Measurements from ENCODE around the gene SDHA. TPM values are rescaled to one million over a fixed set of nuclear protein-coding genes. Genes with fewer than 3 reads are reported as not detected.

Gene SDHA
- total and polyA plus RNA-seq, 9 of the 15 experiments (the other 6 are each of a cell fraction or from before 2014, with no cell fraction given), result 82.9 to 191 (median 130) TPM

DNA sequence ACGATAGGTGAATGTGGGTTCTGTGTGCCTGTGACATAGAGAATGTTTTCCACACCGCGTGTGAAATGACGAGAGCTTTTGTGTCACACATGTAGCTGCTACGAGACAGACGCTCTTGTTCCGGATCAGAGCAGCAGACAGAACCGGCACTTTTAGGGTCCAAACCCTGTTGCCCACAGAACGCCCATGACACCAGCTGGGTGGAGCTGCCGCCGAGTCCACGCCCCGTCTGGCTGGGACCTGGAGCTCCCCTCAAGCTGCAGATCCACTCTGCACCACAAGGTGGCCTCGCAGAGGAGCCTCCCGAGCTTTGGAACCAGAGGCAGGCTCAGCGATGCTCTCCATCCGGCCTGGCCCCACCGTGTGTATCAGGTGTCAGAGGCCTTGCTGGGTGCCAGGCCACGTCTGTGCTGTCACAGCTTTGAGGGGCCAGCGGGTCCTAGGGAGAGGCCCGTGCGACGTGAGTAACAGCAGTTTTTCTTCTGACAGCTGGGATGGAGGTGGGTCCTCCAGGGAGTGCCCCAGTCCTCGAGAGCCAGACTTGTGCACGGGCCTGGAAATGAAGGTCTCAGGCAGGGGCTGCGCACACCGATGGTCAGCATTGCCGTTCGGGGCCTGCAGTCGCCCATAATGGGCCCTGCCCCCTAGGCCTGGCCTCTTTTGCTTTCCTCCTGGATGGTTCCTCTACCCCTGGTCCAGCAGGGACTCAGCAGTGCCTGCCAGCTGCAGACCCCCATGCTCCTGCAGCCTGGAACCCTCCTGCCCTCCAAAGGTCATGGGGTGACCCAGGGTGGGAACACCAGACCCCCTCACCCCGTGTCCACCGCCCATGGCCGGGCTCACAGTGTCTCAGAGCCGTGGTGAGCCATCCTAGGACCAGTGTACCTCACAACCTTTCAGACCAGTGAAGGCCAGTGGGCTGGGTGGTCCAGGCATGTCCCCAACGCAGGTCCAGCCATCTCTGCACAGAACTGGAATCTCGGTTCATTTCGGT, 29.3 kb upstream of the SDHA start:
- peak overlapping the region; percentile 77 for H2AFZ ChIP-seq (ENCODE audit: low read depth, low read length)
- no TSS peak for BruUV-seq (replicated peaks)
- peaks cover 32% of the 10 kb centered on the region for H4K20me1 ChIP-seq (replicated peaks; ENCODE audit: control insufficient read depth, insufficient read depth, low read length)
- H3K27ac ChIP-seq (ENCODE audit: extremely low read depth, low read depth, low read length), result no peak overlapping the region
- WGBS (ENCODE audit: insufficient coverage, low coverage, missing lambda C conversion rate), result 6% methylated on average over 37 of the region's 37 CpGs
- no peaks in the 10 kb centered on the region for H3K79me2 ChIP-seq (ENCODE audit: control insufficient read depth, insufficient read depth, low read length)
- DNase-seq (ENCODE audit: extremely low read depth in 1 of 4, low spot score in 3 of 4), result peak; percentile 92 to 97 (median 94)
- H3K9ac ChIP-seq (ENCODE audit: insufficient read depth in 1 of 2, low read depth in 2 of 2, low read length in 2 of 2), result peak overlapping the region in 1 of 2 experiments; percentile 28; a peak in 1 of 4 replicates
- intact Hi-C loops (cut with micrococcal nuclease) (loop anchor here (5.0 kb wide), 1 partner anchor 249 kb away; no protein-coding TSS in a partner anchor), in situ Hi-C loops (cut with MboI) (no loop called here)
- no peaks in the 10 kb centered on the region for H3K36me3 ChIP-seq (ENCODE audit: control insufficient read depth, insufficient read depth, low read length)
- H3K27me3 ChIP-seq (ENCODE audit: control insufficient read depth in 2 of 2, insufficient read depth in 2 of 2, low read length in 2 of 2), result peaks cover 44 to 85% of the 10 kb centered on the region in 2 experiments
- H3K4me3 ChIP-seq, result no peak overlapping the region
- H3K4me2 ChIP-seq (ENCODE audit: insufficient read depth, low read length), result peak overlapping the region; percentile 68
- peaks cover 0 to 61% of the 10 kb centered on the region in 2 experiments; a peak in 2 of 5 replicates for H3K4me1 ChIP-seq (replicated peaks in 1 of 2; ENCODE audit: control insufficient read depth in 2 of 2, insufficient read depth in 2 of 2, low read length in 2 of 2)
- peak; percentile 94 for FAIRE-seq
- ATAC-seq, result peak; percentile 97
- POLR2A ChIA-PET, result interaction anchor here (0.5 to 1.4 kb wide), 8 partner anchors 10 to 206 kb away, joined by 3 to 4 read pairs (median 3); no protein-coding TSS in a partner anchor
- CTCF ChIA-PET (ENCODE audit: low intra/inter-chr PET ratio), result interaction anchor here (0.6 kb wide), 2 partner anchors 1453 to 1456 kb away, joined by 4 read pairs; no protein-coding TSS in a partner anchor
- H3K9me3 ChIP-seq (replicated peaks; ENCODE audit: control insufficient read depth, insufficient read depth, low read depth, low read length), result no peaks in the 10 kb centered on the region
- H3K9me1 ChIP-seq (ENCODE audit: control insufficient read depth, insufficient read depth, low read length), result no peaks in the 10 kb centered on the region
- TF ChIP-seq ZBTB17 (CRISPR knock-in tag; IDR thresholded peaks at IDR 0.05) (0 out of 2 replicates have a peak, but pooled peaks have one; percentile 15), SMAD4 (CRISPR knock-in tag; conservative IDR thresholded peaks at IDR 0.05) (peak; percentile 49; the same call in 1 of the 2 replicates), GABPB1 (CRISPR knock-in tag; IDR thresholded peaks at IDR 0.05) (peak; percentile 33; the same call in 1 of the 2 replicates), MECOM (CRISPR knock-in tag; IDR thresholded peaks at IDR 0.05) (no peak), RBBP5 (IDR thresholded peaks at IDR 0.05; ENCODE audit: borderline replicate concordance, insufficient read depth, low read length, poor library complexity, severe bottlenecking) (peak; percentile 29), XRCC5 (IDR thresholded peaks at IDR 0.05; ENCODE audit: low read depth, low read length) (0 out of 2 replicates have a peak, but pooled peaks have one; percentile 85), ZNF507 (tag; conservative IDR thresholded peaks at IDR 0.05) (no peak), SMC3 (conservative IDR thresholded peaks at IDR 0.05; ENCODE audit: insufficient read depth, low read depth, low read length) (peak; percentile 93), RCOR1 (IDR thresholded peaks at IDR 0.05; ENCODE audit: borderline replicate concordance in 1 of 2, low read depth in 2 of 2, low read length in 2 of 2) (peak in 1 of 2 experiments; percentile 78; a peak in 2 of 4 replicates), RAD21 (CRISPR knock-in tag; conservative IDR thresholded peaks at IDR 0.05 in 1 of 2, IDR thresholded peaks at IDR 0.05 in 1 of 2) (peak; percentile 68 to 82), PCBP2 (IDR thresholded peaks at IDR 0.05; ENCODE audit: low read depth, low read length, poor library complexity, severe bottlenecking) (no peak), WHSC1 (IDR thresholded peaks at IDR 0.05; ENCODE audit: low read length) (no peak), TAF9B (IDR thresholded peaks at IDR 0.05; ENCODE audit: partially characterized antibody) (no peak)
- TF ChIP-seq, protein P1, sequence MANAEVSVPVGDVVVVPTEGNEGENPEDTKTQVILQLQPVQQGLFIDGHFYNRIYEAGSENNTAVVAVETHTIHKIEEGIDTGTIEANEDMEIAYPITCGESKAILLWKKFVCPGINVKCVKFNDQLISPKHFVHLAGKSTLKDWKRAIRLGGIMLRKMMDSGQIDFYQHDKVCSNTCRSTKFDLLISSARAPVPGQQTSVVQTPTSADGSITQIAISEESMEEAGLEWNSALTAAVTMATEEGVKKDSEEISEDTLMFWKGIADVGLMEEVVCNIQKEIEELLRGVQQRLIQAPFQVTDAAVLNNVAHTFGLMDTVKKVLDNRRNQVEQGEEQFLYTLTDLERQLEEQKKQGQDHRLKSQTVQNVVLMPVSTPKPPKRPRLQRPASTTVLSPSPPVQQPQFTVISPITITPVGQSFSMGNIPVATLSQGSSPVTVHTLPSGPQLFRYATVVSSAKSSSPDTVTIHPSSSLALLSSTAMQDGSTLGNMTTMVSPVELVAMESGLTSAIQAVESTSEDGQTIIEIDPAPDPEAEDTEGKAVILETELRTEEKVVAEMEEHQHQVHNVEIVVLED (CRISPR knock-in tag; IDR thresholded peaks at IDR 0.05), result no peak
- TF ChIP-seq, protein P2, sequence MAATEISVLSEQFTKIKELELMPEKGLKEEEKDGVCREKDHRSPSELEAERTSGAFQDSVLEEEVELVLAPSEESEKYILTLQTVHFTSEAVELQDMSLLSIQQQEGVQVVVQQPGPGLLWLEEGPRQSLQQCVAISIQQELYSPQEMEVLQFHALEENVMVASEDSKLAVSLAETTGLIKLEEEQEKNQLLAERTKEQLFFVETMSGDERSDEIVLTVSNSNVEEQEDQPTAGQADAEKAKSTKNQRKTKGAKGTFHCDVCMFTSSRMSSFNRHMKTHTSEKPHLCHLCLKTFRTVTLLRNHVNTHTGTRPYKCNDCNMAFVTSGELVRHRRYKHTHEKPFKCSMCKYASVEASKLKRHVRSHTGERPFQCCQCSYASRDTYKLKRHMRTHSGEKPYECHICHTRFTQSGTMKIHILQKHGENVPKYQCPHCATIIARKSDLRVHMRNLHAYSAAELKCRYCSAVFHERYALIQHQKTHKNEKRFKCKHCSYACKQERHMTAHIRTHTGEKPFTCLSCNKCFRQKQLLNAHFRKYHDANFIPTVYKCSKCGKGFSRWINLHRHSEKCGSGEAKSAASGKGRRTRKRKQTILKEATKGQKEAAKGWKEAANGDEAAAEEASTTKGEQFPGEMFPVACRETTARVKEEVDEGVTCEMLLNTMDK (IDR thresholded peaks at IDR 0.05; ENCODE audit: borderline replicate concordance, insufficient read depth, low read depth, low read length, poor library complexity, severe bottlenecking), result peak; percentile 86

All from K562 (cell line).